ENCODE results near the gene BCAP31. TPM values are rescaled to one million over a fixed set of nuclear protein-coding genes. Genes with fewer than 3 reads are reported as not detected.

The BCAP31 gene
- total RNA-seq, 4 donors from 2014 or later = 214 to 334 (median 269) TPM

DNA sequence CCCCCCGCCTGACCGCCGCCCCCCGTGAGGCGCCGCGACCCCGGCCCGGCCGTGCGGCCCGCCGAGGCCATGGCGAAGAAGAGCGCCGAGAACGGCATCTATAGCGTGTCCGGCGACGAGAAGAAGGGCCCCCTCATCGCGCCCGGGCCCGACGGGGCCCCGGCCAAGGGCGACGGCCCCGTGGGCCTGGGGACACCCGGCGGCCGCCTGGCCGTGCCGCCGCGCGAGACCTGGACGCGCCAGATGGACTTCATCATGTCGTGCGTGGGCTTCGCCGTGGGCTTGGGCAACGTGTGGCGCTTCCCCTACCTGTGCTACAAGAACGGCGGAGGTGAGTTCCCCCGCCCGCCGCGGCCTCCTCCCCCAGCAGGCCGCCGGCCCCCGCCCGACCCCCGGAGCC is 35.7 kb downstream of the BCAP31 start:
- TF ChIP-seq, protein P1, sequence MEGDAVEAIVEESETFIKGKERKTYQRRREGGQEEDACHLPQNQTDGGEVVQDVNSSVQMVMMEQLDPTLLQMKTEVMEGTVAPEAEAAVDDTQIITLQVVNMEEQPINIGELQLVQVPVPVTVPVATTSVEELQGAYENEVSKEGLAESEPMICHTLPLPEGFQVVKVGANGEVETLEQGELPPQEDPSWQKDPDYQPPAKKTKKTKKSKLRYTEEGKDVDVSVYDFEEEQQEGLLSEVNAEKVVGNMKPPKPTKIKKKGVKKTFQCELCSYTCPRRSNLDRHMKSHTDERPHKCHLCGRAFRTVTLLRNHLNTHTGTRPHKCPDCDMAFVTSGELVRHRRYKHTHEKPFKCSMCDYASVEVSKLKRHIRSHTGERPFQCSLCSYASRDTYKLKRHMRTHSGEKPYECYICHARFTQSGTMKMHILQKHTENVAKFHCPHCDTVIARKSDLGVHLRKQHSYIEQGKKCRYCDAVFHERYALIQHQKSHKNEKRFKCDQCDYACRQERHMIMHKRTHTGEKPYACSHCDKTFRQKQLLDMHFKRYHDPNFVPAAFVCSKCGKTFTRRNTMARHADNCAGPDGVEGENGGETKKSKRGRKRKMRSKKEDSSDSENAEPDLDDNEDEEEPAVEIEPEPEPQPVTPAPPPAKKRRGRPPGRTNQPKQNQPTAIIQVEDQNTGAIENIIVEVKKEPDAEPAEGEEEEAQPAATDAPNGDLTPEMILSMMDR (IDR thresholded peaks at IDR 0.05; ENCODE audit: low read depth) = no peak

DNA sequence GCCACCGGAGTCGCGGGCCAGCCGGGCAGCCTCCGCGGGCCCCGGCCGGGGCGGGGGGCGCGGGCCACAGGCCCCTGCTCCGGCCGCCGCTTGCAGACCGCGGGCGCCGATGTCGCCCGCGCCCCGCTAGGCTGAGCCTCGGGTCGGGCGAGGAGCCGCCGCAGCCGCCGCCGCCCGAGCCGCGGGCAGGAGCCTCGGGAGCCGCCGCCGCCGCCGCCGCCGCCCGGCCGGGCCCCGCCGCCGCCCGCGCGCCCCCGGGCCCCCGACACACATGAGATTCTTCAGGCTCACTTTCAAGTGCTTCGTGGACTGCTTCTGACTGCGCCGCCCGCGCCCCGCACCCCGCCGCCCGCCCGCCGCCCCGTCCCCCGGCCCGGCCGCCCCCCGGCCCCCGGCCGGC is 36.1 kb downstream of the BCAP31 start:
- TF ChIP-seq, protein P1 (IDR thresholded peaks at IDR 0.05; ENCODE audit: low read depth) = no peak

GRCh38 chrX:153687121-153688039 is 36.8 kb downstream of the BCAP31 start, which contains the start of gene SLC6A8:
SLC6A8 (plus strand) TSS chrX:153687926; CDS start chrX:153688575, 649 bp downstream.
- TF ChIP-seq, protein P1 (IDR thresholded peaks at IDR 0.05; ENCODE audit: low read depth) = no peak

DNA sequence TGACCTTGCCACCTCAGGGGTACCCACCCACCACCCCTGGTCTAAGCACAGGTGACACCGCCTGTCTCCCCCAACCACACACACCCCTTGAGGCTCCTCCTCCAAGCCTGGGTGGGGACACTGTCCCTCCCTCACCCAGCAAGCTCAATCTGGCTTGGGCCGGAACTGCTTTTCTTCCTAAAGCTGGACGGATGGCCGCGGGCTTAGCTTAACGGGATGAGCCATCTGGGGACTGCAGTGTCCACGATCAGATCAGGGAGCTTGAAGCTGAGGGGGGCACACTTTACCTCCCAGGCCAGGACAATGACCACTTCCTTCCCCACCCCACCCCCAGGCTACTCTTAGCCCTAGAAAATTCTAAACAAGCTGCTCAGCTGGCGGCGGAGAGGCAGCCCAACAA is 37.5 kb downstream of the BCAP31 start:
- TF ChIP-seq, protein P1 (IDR thresholded peaks at IDR 0.05; ENCODE audit: low read depth) = no peak

DNA sequence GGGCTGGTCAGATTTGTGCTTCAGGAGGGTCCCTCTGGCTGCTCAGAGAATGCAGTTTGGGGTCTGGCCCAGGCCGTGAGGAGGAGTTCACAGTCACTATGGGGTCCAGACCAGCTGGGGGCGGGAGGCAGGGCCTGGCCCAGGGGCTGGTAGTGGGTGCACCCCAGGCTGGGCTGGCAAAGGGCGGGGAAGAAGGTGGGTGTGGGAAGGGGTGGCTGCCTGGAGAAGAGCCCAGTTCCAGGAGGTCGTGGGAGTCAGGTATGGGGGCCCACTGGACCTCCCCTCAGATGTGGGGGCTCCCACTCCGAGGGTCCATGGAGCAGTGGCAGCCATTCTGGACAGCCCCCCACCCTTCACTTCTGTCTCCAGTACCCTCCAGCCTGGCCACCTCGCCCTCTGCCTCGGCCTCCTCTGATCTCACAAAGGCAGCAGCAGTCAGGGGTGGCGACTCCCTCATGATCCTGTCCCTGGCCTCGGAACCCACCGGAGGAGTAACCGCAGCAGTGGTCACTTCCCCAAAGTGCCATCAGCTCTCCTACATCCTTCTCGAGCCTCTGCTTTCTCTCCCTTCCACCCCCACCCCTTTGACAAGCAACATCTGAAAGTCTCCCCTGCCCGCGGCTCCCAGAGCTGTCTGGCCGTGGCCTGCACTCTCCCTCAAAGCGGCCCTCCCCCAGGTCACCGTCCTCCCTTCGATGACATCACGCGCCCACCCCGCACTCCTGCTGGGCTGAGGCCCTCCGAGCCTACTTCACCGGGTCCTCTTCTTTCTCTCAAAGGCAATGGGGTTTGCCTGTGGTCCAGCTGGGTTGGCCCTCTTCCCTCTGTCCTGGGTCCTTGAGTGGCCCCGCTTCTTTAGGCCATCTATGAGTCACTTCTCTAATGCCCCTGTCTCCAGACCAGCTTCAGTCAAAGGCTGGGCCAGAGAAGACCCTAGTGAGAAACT is 38.2 kb downstream of the BCAP31 start:
- TF ChIP-seq, protein P1 (IDR thresholded peaks at IDR 0.05; ENCODE audit: low read depth) = no peak

DNA sequence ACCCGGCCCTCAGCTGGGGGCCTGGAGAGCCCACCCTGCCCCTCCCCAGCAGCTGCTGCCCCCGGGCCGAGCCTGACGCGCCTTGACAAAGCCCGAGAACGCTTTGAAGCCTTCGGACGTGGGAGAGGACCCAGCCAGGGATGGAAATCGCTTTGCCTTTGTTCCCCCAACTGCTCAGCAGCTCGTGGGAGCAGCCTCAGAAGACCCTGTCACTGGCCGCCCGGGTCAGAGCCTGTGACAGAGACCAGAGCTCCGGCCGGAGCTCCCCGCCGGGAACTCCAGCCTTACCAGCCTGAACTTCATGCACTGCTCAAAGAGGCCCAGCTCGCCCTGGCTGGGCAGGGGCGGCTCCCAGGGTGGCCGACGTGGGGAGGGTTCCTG is 39.0 kb downstream of the BCAP31 start:
- TF ChIP-seq, protein P1 (IDR thresholded peaks at IDR 0.05; ENCODE audit: low read depth) = no peak
